Left ventricle myocardium inferior (tissue), 1 donor: ENCODE data around the gene ZNF277. TPM values are rescaled to one million over a fixed set of nuclear protein-coding genes. Genes with fewer than 3 reads are reported as not detected.
"Not testable (repeated sequence)": the region's sequence is repeated elsewhere in the genome, so short reads cannot be mapped to it uniquely, and the experiment has no call there.

Source experiments
- DNase-seq: peaks from one replicate; pipeline ENCODE4 v3.0.0-alpha.2; 2020
- H3K27ac ChIP-seq: fragments of 200-600 bp; replicated peaks from 2 replicates; pipeline ENCODE4 v1.8.0; 2021
- H3K27me3 ChIP-seq: fragments of 200-600 bp; 2 replicates; pipeline ENCODE4 v1.8.0; 2021; ENCODE audit warnings: low read depth
- H3K36me3 ChIP-seq: fragments of 200-600 bp; 2 replicates; pipeline ENCODE4 v1.8.0; 2021
- H3K4me1 ChIP-seq: fragments of 200-600 bp; 2 replicates; pipeline ENCODE4 v1.8.0; 2021
- H3K4me3 ChIP-seq: fragments of 200-600 bp; 2 replicates; pipeline ENCODE4 v1.8.0; 2021; ENCODE audit warnings: mild to moderate bottlenecking, moderate library complexity
- H3K9me3 ChIP-seq: fragments of 200-600 bp; replicated peaks from 2 replicates; pipeline ENCODE4 v1.8.0; 2021
- CTCF ChIP-seq: fragments of 200-600 bp; IDR thresholded peaks from 2 replicates; pipeline ENCODE4 v1.8.0; 2021; ENCODE audit warnings: antibody characterized with exemption, mild to moderate bottlenecking, borderline replicate concordance
- intact Hi-C: fragments of 100-400 bp; cut with micrococcal nuclease; formaldehyde crosslinking; loops from one replicate; pipeline ENCODE4 v1.11.0; 2022
- total RNA-seq: library from RNA; stranded (reverse); fragmentation: NEBNext Ultra II Directional; extraction: Animal tissue kit (Norgen Biotek cat#: 25700); gene quantifications from one replicate; pipeline ENCODE4 v1.2.1, GENCODE V29; 2021
- donor health status: DM: no; HTN: yes; CAD: no; lungs with severe emphysema.

The ZNF277 gene
- total RNA-seq, 1 donor from 2014 or later = 14.6 TPM

GRCh38 chr7:112381311-112382091 is 175.0 kb downstream of the ZNF277 start:
- TF ChIP-seq CTCF = no peak
- Histone ChIP-seq H3K4me3 (no peak overlapping the region), H3K27ac (no peak overlapping the region), H3K4me1 (no peaks in the 10 kb centered on the region), H3K9me3 (no peaks in the 10 kb centered on the region), H3K36me3 (no peaks in the 10 kb centered on the region), H3K27me3 (no peaks in the 10 kb centered on the region)
- DNase-seq = no peak
- intact Hi-C loops = no loop called here

- intact Hi-C loops = no loop called here
- Histone ChIP-seq H3K4me1 (no peaks in the 10 kb centered on the region), H3K36me3 (no peaks in the 10 kb centered on the region), H3K27me3 (no peaks in the 10 kb centered on the region), H3K9me3 (no peaks in the 10 kb centered on the region), H3K4me3 (no peak overlapping the region), H3K27ac (no peak overlapping the region)
- DNase-seq = no peak
- peak; percentile 19 for TF ChIP-seq CTCF
Measured at GRCh38 chr7:112383671-112384417, 177.3 kb downstream of the ZNF277 start.

- no peak for TF ChIP-seq CTCF
- Histone ChIP-seq H3K9me3 (no peaks in the 10 kb centered on the region), H3K27me3 (no peaks in the 10 kb centered on the region), H3K36me3 (no peaks in the 10 kb centered on the region), H3K4me3 (no peak overlapping the region), H3K27ac (no peak overlapping the region), H3K4me1 (no peaks in the 10 kb centered on the region)
- DNase-seq = no peak
- intact Hi-C loops = no loop called here
Measured at GRCh38 chr7:112385516-112385915, 179.0 kb downstream of the ZNF277 start.

- TF ChIP-seq CTCF = no peak
- DNase-seq = no peak
- no peaks in the 10 kb centered on the region for H3K9me3 ChIP-seq
- H3K27ac ChIP-seq = no peak overlapping the region
- intact Hi-C loops = no loop called here
- no peaks in the 10 kb centered on the region for H3K36me3 ChIP-seq
- no peaks in the 10 kb centered on the region for H3K27me3 ChIP-seq
- H3K4me1 ChIP-seq = no peaks in the 10 kb centered on the region
- H3K4me3 ChIP-seq = no peak overlapping the region
Measured at GRCh38 chr7:112386619-112387018, 180.1 kb downstream of the ZNF277 start.

GRCh38 chr7:112390167-112390566 is 183.7 kb downstream of the ZNF277 start:
- intact Hi-C loops = no loop called here
- no peaks in the 10 kb centered on the region for H3K27me3 ChIP-seq
- DNase-seq = no peak
- no peak overlapping the region for H3K27ac ChIP-seq
- no peaks in the 10 kb centered on the region for H3K36me3 ChIP-seq
- no peak overlapping the region for H3K4me3 ChIP-seq
- H3K4me1 ChIP-seq = peaks cover 7% of the 10 kb centered on the region
- H3K9me3 ChIP-seq = no peaks in the 10 kb centered on the region
- no peak for TF ChIP-seq CTCF

GRCh38 chr7:112391079-112391821 is 184.8 kb downstream of the ZNF277 start:
- H3K36me3 ChIP-seq, H3K4me1 ChIP-seq, intact Hi-C loops, H3K9me3 ChIP-seq, H3K27me3 ChIP-seq: not testable (repeated sequence)
- peak; percentile 72 for DNase-seq
- Histone ChIP-seq H3K4me3 (peak overlapping the region; percentile 74), H3K27ac (peak overlapping the region; percentile 87)

- intact Hi-C loops, H3K4me1 ChIP-seq, H3K9me3 ChIP-seq, H3K27me3 ChIP-seq, H3K36me3 ChIP-seq: not testable (repeated sequence)
- Histone ChIP-seq H3K27ac (peak overlapping the region; percentile 87), H3K4me3 (peak overlapping the region; percentile 74)
- peak; percentile 67 for DNase-seq
Measured at GRCh38 chr7:112391841-112392286, 185.4 kb downstream of the ZNF277 start.
